ENCODE measurements around the gene COL11A2.

DNA sequence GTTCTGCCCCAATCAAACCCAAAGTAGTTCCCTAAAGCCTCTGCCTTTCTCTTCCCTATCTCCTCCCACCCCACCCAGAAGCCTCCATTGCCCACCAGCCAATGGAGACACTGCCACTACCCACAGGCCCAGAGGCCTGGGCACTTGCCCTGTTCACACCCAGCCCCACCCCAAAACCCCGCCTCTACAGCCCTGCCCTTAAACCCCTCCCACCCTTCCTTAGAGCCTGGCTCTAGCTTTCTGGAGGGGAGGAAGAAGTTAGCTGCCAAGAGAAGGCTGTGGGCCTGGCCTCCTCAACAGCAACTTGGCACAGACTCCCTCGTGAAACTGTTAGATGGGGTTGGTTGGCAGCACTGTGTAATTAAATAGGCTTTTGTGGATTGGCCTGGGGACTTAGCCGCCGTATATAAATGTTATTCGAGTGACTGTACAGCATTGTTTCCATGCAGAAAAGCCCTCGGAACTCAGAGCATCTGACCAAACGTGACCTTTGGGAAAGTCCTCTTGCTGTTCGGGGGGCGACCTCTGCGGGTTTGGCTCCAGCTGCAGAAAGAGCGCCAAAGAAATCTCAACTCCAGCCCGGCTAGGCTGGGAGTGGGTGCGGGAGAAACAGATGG is 31.4 kb downstream of the COL11A2 start:
- TF ChIP-seq CTCF (IDR thresholded peaks at IDR 0.05) (no peak), POLR2A (IDR thresholded peaks at IDR 0.05) (no peak)
